ENCODE results near the gene MAP1B. TPM values are rescaled to one million over a fixed set of nuclear protein-coding genes. Genes with fewer than 3 reads are reported as not detected.

The MAP1B gene
- total RNA-seq, 4 donors from 2014 or later = 38.9 to 57.5 (median 44.4) TPM

- H3K27me3 ChIP-seq = no peaks in the 10 kb centered on the region
- in situ Hi-C loops (cut with MboI; ENCODE audit: low pct_ligation_motif_present in 1 of 4, low pct_unique_long_range_greater_than_20kb in 1 of 4, low sequenced_read_pairs in 3 of 4) (no loop called here), intact Hi-C loops (cut with DNase I; ENCODE audit: low total_unique reads) (no loop called here)
- no peak overlapping the region for H3K4me3 ChIP-seq
- no peak overlapping the region for H3K27ac ChIP-seq
- 70 to 85% methylated on average over 2 to 10 of the region's 10 CpGs for WGBS, 2 donors (ENCODE audit: low coverage in 1 of 2)
- no peaks in the 10 kb centered on the region for H3K36me3 ChIP-seq
- DNase-seq = no peak
- no peak for TF ChIP-seq CTCF (IDR thresholded peaks at IDR 0.05)
- TF ChIP-seq POLR2AphosphoS5 (IDR thresholded peaks at IDR 0.05) = no peak
- no peak for TF ChIP-seq EP300 (IDR thresholded peaks at IDR 0.05; ENCODE audit: low read depth)
- no peak for TF ChIP-seq POLR2A (IDR thresholded peaks at IDR 0.05)
- peaks cover 0 to under 1% (median 0%) of the 10 kb centered on the region in 4 donors for H3K4me1 ChIP-seq
- H3K9me3 ChIP-seq = no peaks in the 10 kb centered on the region
Measured at GRCh38 chr5:72185496-72186329, 78.4 kb downstream of the MAP1B start.

GRCh38 chr5:72187388-72188075 is 80.3 kb downstream of the MAP1B start:
- no peaks in the 10 kb centered on the region for H3K36me3 ChIP-seq
- intact Hi-C loops (cut with DNase I; ENCODE audit: low total_unique reads) (no loop called here), in situ Hi-C loops (cut with MboI; ENCODE audit: low pct_ligation_motif_present in 1 of 4, low pct_unique_long_range_greater_than_20kb in 1 of 4, low sequenced_read_pairs in 3 of 4) (no loop called here)
- no peak overlapping the region for H3K27ac ChIP-seq
- DNase-seq = no peak
- WGBS, 2 donors (ENCODE audit: low coverage in 1 of 2) = 80 to 83% methylated on average over 1 to 5 of the region's 5 CpGs
- no peaks in the 10 kb centered on the region for H3K27me3 ChIP-seq
- H3K4me1 ChIP-seq = no peaks in the 10 kb centered on the region
- TF ChIP-seq CTCF (IDR thresholded peaks at IDR 0.05) (no peak), EP300 (IDR thresholded peaks at IDR 0.05; ENCODE audit: low read depth) (no peak), POLR2AphosphoS5 (IDR thresholded peaks at IDR 0.05) (no peak), POLR2A (IDR thresholded peaks at IDR 0.05) (no peak)
- no peaks in the 10 kb centered on the region for H3K9me3 ChIP-seq
- H3K4me3 ChIP-seq = no peak overlapping the region

- intact Hi-C loops (cut with DNase I; ENCODE audit: low total_unique reads) = no loop called here
- Histone ChIP-seq H3K27me3 (no peaks in the 10 kb centered on the region), H3K36me3 (no peaks in the 10 kb centered on the region), H3K9me3 (no peaks in the 10 kb centered on the region), H3K4me1 (no peaks in the 10 kb centered on the region), H3K4me3 (no peak overlapping the region), H3K27ac (no peak overlapping the region)
- 81 to 100% methylated on average over 1 to 2 of the region's 2 CpGs for WGBS, 2 donors (ENCODE audit: low coverage in 1 of 2)
- DNase-seq = no peak
- TF ChIP-seq POLR2AphosphoS5 (IDR thresholded peaks at IDR 0.05) = no peak
- TF ChIP-seq EP300 (IDR thresholded peaks at IDR 0.05; ENCODE audit: low read depth) = no peak
- TF ChIP-seq CTCF (IDR thresholded peaks at IDR 0.05) = no peak
- no peak for TF ChIP-seq POLR2A (IDR thresholded peaks at IDR 0.05)
- in situ Hi-C loops (cut with MboI; ENCODE audit: low pct_ligation_motif_present in 1 of 4, low pct_unique_long_range_greater_than_20kb in 1 of 4, low sequenced_read_pairs in 3 of 4) = no loop called here
Measured at GRCh38 chr5:72188166-72188565, 80.9 kb downstream of the MAP1B start.

- no peak for DNase-seq
- H3K4me1 ChIP-seq = no peaks in the 10 kb centered on the region
- intact Hi-C loops (cut with DNase I; ENCODE audit: low total_unique reads) (no loop called here), in situ Hi-C loops (cut with MboI; ENCODE audit: low pct_ligation_motif_present in 1 of 4, low pct_unique_long_range_greater_than_20kb in 1 of 4, low sequenced_read_pairs in 3 of 4) (no loop called here)
- H3K4me3 ChIP-seq = no peak overlapping the region
- no peaks in the 10 kb centered on the region for H3K27me3 ChIP-seq
- no peak overlapping the region for H3K27ac ChIP-seq
- no peak for TF ChIP-seq POLR2A (IDR thresholded peaks at IDR 0.05)
- no peak for TF ChIP-seq POLR2AphosphoS5 (IDR thresholded peaks at IDR 0.05)
- no peak for TF ChIP-seq CTCF (IDR thresholded peaks at IDR 0.05)
- no peak for TF ChIP-seq EP300 (IDR thresholded peaks at IDR 0.05; ENCODE audit: low read depth)
- WGBS, 2 donors (ENCODE audit: low coverage in 1 of 2) = 91 to 100% methylated on average over 1 to 2 of the region's 2 CpGs
- no peaks in the 10 kb centered on the region for H3K36me3 ChIP-seq
- no peaks in the 10 kb centered on the region for H3K9me3 ChIP-seq
Measured at GRCh38 chr5:72189146-72189545, 81.9 kb downstream of the MAP1B start.

All from transverse colon (tissue), 4 donors.